Endodermal cell (in vitro differentiated cells): ENCODE measurements around the gene PRR30. TPM values are rescaled to one million over a fixed set of nuclear protein-coding genes. Genes with fewer than 3 reads are reported as not detected.

Experiments used
- DNase-seq: peaks from one replicate; pipeline ENCODE4 v3.0.0-alpha.2; 2017
- H3K27ac ChIP-seq: 2 replicates; pipeline ENCODE4 v1.5.1; 2013; ENCODE audit warnings: mild to moderate bottlenecking, low read depth, low read length, moderate library complexity
- H3K27me3 ChIP-seq: 2 replicates; pipeline ENCODE4 v1.6.1; 2013; ENCODE audit warnings: mild to moderate bottlenecking, low read length, moderate library complexity; ENCODE audit not compliant: insufficient read depth, control insufficient read depth, poor library complexity, severe bottlenecking
- H3K36me3 ChIP-seq: 2 replicates; pipeline ENCODE4 v1.7.0; 2013; ENCODE audit warnings: mild to moderate bottlenecking, low read length, moderate library complexity; ENCODE audit not compliant: control insufficient read depth, insufficient read depth
- H3K4me1 ChIP-seq: one replicate; pipeline ENCODE4 v1.7.0; 2013; ENCODE audit warnings: low read length; ENCODE audit not compliant: control insufficient read depth, insufficient read depth
- H3K4me3 ChIP-seq: 2 replicates; pipeline ENCODE4 v1.5.1; 2013; ENCODE audit warnings: mild to moderate bottlenecking, low read length, moderate library complexity
- H3K9ac ChIP-seq: 2 replicates; pipeline ENCODE4 v1.6.1; 2013; ENCODE audit warnings: mild to moderate bottlenecking, low read length, moderate library complexity; ENCODE audit not compliant: poor library complexity, severe bottlenecking; ENCODE audit errors: extremely low read depth
- H3K9me3 ChIP-seq: 2 replicates; pipeline ENCODE4 v1.6.1; 2013; ENCODE audit warnings: mild to moderate bottlenecking, low read length, moderate library complexity; ENCODE audit not compliant: control insufficient read depth
- H3K27ac Mint-ChIP-seq: 2 replicates; pipeline ENCODE4 v1.8.0; 2020; ENCODE audit warnings: mixed read lengths
- H3K27me3 Mint-ChIP-seq: 2 replicates; pipeline ENCODE4 v1.8.0; 2021; ENCODE audit warnings: mild to moderate bottlenecking, mixed read lengths; ENCODE audit not compliant: insufficient read depth
- H3K36me3 Mint-ChIP-seq: 2 replicates; pipeline ENCODE4 v1.8.0; 2020; ENCODE audit warnings: low read depth, mixed read lengths
- H3K4me1 Mint-ChIP-seq: 2 replicates; pipeline ENCODE4 v1.8.0; 2020; ENCODE audit warnings: mixed read lengths
- H3K4me3 Mint-ChIP-seq: 2 replicates; pipeline ENCODE4 v1.8.0; 2020; ENCODE audit warnings: mild to moderate bottlenecking, moderate library complexity, mixed read lengths
- H3K9me3 Mint-ChIP-seq: 2 replicates; pipeline ENCODE4 v1.8.0; 2020; ENCODE audit warnings: mild to moderate bottlenecking, mixed read lengths
- WGBS, 2 experiments: methylation state at CpG; one replicate each; pipeline versions ENCODE4 v1.1.5 to v1.1.7; 2013; ENCODE audit warnings: missing lambda C conversion rate in 2 of 2, mixed read lengths in 1 of 2; ENCODE audit not compliant: insufficient coverage in 1 of 2, insufficient read length in 1 of 2; 5-methylcytosine and 5-hydroxymethylcytosine counted together
- total RNA-seq, 2 donors: library from RNA; stranded (reverse); fragmentation: NEBNext Ultra II Directional in 1 of 2; extraction: Animal tissue kit (Norgen Biotek cat#: 25700) in 1 of 2; gene quantifications; 2 replicates in 1 of 2; 3 replicates in 1 of 2; pipeline ENCODE4 v1.2.1, GENCODE V29; 2021
- TF ChIP-seq, protein P1 (sequence below): fragments of 200-600 bp; sonication (generic); conservative IDR thresholded peaks from 2 replicates; pipeline ENCODE4 v1.5.0; 2021; ENCODE audit warnings: antibody characterized with exemption, mild to moderate bottlenecking

The PRR30 gene
- total RNA-seq, 2 donors from 2014 or later: not detected

DNA sequence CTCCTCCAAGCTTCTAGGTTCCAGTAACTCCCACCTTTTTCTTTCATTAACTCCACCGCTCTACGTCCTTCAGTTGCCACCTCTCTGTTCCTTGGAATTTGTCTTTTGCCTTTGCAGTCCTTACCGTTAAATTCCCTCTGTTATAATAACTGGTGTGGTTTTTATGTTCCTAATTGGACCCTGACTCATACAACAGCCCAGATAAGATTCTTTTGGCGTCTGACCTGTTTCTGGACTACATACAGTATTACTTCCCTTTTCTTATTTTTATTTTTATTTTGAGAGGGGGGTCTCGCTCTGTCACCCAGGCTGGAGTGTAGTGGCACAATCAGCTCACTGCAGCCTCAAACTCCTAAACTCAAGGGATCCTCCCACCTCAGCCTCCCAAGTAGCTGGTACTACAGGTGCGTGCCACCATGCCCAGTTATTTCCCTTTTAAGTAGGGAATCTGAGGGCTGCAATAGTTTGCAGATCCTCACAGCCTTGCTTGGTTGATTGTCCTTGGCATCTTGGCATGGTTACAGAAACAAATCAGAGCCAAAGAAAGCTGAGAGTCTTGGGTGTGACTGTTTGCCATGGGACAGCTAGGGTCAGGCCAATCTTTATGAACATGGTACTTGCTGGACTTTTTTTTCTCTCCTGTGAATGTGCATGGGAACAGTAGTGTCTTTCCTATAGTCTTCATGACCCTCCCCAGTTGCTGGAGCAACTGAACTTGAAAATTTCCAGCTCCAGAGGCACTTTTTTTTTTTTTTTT, 31.5 kb upstream of the PRR30 start:
- Mint-ChIP-seq H3K4me3 (no peak overlapping the region), H3K27me3 (peaks cover 12% of the 10 kb centered on the region), H3K4me1 (no peaks in the 10 kb centered on the region), H3K36me3 (no peaks in the 10 kb centered on the region), H3K27ac (no peak overlapping the region), H3K9me3 (no peaks in the 10 kb centered on the region)
- TF ChIP-seq, protein P1, sequence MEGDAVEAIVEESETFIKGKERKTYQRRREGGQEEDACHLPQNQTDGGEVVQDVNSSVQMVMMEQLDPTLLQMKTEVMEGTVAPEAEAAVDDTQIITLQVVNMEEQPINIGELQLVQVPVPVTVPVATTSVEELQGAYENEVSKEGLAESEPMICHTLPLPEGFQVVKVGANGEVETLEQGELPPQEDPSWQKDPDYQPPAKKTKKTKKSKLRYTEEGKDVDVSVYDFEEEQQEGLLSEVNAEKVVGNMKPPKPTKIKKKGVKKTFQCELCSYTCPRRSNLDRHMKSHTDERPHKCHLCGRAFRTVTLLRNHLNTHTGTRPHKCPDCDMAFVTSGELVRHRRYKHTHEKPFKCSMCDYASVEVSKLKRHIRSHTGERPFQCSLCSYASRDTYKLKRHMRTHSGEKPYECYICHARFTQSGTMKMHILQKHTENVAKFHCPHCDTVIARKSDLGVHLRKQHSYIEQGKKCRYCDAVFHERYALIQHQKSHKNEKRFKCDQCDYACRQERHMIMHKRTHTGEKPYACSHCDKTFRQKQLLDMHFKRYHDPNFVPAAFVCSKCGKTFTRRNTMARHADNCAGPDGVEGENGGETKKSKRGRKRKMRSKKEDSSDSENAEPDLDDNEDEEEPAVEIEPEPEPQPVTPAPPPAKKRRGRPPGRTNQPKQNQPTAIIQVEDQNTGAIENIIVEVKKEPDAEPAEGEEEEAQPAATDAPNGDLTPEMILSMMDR: no peak
- Histone ChIP-seq H3K4me3 (no peak overlapping the region), H3K4me1 (no peaks in the 10 kb centered on the region), H3K27ac (no peak overlapping the region), H3K9ac (no peak overlapping the region), H3K9me3 (no peaks in the 10 kb centered on the region), H3K36me3 (no peaks in the 10 kb centered on the region), H3K27me3 (peaks cover 24% of the 10 kb centered on the region)
- no peak for DNase-seq
- 83 to 94% methylated on average over 2 to 5 of the region's 6 CpGs for WGBS, 2 experiments

- no peaks in the 10 kb centered on the region for H3K36me3 Mint-ChIP-seq
- Histone ChIP-seq H3K27me3 (peaks cover 2% of the 10 kb centered on the region), H3K4me3 (no peak overlapping the region), H3K4me1 (no peaks in the 10 kb centered on the region), H3K36me3 (no peaks in the 10 kb centered on the region), H3K9ac (no peak overlapping the region), H3K9me3 (no peaks in the 10 kb centered on the region), H3K27ac (no peak overlapping the region)
- no peak overlapping the region for H3K4me3 Mint-ChIP-seq
- no peak for DNase-seq
- no peaks in the 10 kb centered on the region for H3K4me1 Mint-ChIP-seq
- WGBS, 2 experiments: 91 to 94% methylated on average over 8 of the region's 8 CpGs
- no peaks in the 10 kb centered on the region for H3K9me3 Mint-ChIP-seq
- no peak overlapping the region for H3K27ac Mint-ChIP-seq
- TF ChIP-seq, protein P1: no peak
- peaks cover 3% of the 10 kb centered on the region for H3K27me3 Mint-ChIP-seq
Observed at GRCh38 chr2:27164960-27165763, 26.0 kb upstream of the PRR30 start.

DNA sequence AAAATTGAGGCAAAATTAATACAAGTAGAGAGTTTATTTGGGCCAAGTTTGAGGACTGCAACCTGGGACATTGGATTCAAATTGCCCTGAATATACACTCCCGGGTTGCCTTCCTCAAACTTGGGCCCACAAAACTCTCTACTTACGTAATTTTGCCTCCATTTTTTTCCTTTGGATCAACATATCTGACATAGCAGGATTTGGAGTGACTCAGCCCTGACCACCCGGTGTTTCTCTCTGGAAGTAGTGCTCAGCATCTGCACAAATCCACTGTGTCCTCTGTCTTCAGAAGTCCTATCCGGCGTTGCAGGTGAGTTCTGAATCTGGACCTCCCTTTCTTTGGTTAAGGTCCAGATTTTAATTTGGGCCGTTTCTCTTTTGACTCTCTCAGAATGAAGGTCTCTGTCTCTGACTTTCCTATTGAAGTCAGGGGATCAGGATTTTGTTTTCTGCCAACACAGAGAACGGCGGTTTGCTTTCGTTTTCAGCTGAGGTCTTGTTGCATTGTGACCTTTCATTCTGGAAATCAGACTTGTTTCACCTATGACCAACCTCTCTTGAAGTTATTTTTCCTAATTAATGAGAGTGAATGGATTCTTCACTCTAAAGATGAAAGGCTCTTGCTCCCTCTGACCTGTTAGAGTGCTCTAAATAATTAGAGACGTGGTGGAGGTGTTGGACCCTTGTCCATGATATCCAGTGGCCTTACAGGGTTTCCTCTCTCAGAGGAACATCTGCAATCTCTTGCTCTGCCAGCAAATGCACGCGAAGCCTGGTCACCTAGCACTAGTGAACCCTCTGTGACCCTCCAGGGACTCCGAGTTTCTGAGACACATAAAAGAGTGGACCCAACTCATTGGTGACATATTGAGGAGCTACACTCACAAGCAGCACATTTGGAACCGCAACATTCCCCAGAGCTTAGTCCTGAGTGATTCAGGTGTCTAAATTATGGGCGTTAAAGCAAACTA, 23.2 kb upstream of the PRR30 start:
- H3K36me3 ChIP-seq: no peaks in the 10 kb centered on the region
- no peaks in the 10 kb centered on the region for H3K27me3 ChIP-seq
- Mint-ChIP-seq H3K27ac (no peak overlapping the region), H3K27me3 (peaks cover 3% of the 10 kb centered on the region), H3K4me3 (no peak overlapping the region), H3K36me3 (no peaks in the 10 kb centered on the region), H3K9me3 (no peaks in the 10 kb centered on the region), H3K4me1 (peaks cover 8% of the 10 kb centered on the region)
- no peak overlapping the region for H3K9ac ChIP-seq
- no peak overlapping the region for H3K4me3 ChIP-seq
- no peaks in the 10 kb centered on the region for H3K4me1 ChIP-seq
- H3K27ac ChIP-seq: no peak overlapping the region
- TF ChIP-seq, protein P1: no peak
- WGBS, 2 experiments: 90 to 92% methylated on average over 12 to 15 of the region's 15 CpGs
- DNase-seq: no peak
- H3K9me3 ChIP-seq: no peaks in the 10 kb centered on the region
